ENCODE data around the gene NAT16. TPM values are rescaled to one million over a fixed set of nuclear protein-coding genes. Genes with fewer than 3 reads are reported as not detected.
A peak's percentile ranks its signal among the peaks of the same experiment; 100 is the strongest.

The NAT16 gene
- total and polyA plus RNA-seq, 9 of the 15 experiments (the other 6 are each of a cell fraction or from before 2014, with no cell fraction given) = 0.04 TPM; not detected in 8

- TF ChIP-seq, protein P1, sequence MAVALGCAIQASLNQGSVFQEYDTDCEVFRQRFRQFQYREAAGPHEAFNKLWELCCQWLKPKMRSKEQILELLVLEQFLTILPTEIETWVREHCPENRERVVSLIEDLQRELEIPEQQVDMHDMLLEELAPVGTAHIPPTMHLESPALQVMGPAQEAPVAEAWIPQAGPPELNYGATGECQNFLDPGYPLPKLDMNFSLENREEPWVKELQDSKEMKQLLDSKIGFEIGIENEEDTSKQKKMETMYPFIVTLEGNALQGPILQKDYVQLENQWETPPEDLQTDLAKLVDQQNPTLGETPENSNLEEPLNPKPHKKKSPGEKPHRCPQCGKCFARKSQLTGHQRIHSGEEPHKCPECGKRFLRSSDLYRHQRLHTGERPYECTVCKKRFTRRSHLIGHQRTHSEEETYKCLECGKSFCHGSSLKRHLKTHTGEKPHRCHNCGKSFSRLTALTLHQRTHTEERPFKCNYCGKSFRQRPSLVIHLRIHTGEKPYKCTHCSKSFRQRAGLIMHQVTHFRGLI (CRISPR knock-in tag; IDR thresholded peaks at IDR 0.05) = no peak
- no peak for TF ChIP-seq TEAD1 (CRISPR knock-in tag; IDR thresholded peaks at IDR 0.05)
- no peak for TF ChIP-seq NFRKB (IDR thresholded peaks at IDR 0.05; ENCODE audit: low read depth)
Measured at GRCh38 chr7:101137651-101138212, 42.4 kb downstream of the NAT16 start (continued).

- Histone ChIP-seq H4K20me1 (replicated peaks; ENCODE audit: control insufficient read depth, insufficient read depth, low read length) (no peaks in the 10 kb centered on the region), H3K4me2 (ENCODE audit: insufficient read depth, low read length) (no peak overlapping the region)
Measured at GRCh38 chr7:101134399-101134980, 45.6 kb downstream of the NAT16 start.

More at GRCh38 chr7:101134399-101134980, 45.6 kb downstream of the NAT16 start:
- TF ChIP-seq, protein P2, sequence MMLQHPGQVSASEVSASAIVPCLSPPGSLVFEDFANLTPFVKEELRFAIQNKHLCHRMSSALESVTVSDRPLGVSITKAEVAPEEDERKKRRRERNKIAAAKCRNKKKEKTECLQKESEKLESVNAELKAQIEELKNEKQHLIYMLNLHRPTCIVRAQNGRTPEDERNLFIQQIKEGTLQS (IDR thresholded peaks at IDR 0.05) = 0 out of 2 replicates have a peak, but pooled peaks have one; percentile 16
- TF ChIP-seq, protein P2 (CRISPR knock-in tag; conservative IDR thresholded peaks at IDR 0.05) = no peak
- peak; percentile 26; the same call in 1 of the 2 replicates for TF ChIP-seq ZNF384 (IDR thresholded peaks at IDR 0.05; ENCODE audit: low read depth, low read length)
- no peak for TF ChIP-seq ZNF584 (CRISPR knock-in tag; IDR thresholded peaks at IDR 0.05; ENCODE audit: low read depth)
- peak; percentile 85 for TF ChIP-seq SPI1 (IDR thresholded peaks at IDR 0.05; ENCODE audit: borderline replicate concordance, low read depth, low read length)
- TF ChIP-seq CREB1 (IDR thresholded peaks at IDR 0.05) = no peak
- TF ChIP-seq CREB1 (CRISPR knock-in tag; IDR thresholded peaks at IDR 0.05) = no peak
- Histone ChIP-seq H3K79me2 (ENCODE audit: control insufficient read depth, insufficient read depth, low read length) (no peaks in the 10 kb centered on the region), H3K9me3 (replicated peaks; ENCODE audit: control insufficient read depth, insufficient read depth, low read depth, low read length) (no peaks in the 10 kb centered on the region), H3K27ac (ENCODE audit: extremely low read depth, low read depth, low read length) (no peak overlapping the region), H3K36me3 (ENCODE audit: control insufficient read depth, insufficient read depth, low read length) (no peaks in the 10 kb centered on the region), H3K4me1 (replicated peaks in 1 of 2; ENCODE audit: control insufficient read depth in 2 of 2, insufficient read depth in 2 of 2, low read length in 2 of 2) (peaks cover 20 to 42% of the 10 kb centered on the region in 2 experiments), H3K9me1 (ENCODE audit: control insufficient read depth, insufficient read depth, low read length) (no peaks in the 10 kb centered on the region), H2AFZ (ENCODE audit: low read depth, low read length) (no peak overlapping the region), H3K27me3 (ENCODE audit: control insufficient read depth in 2 of 2, insufficient read depth in 2 of 2, low read length in 2 of 2) (no peaks in the 10 kb centered on the region), H3K4me3 (no peak overlapping the region), H3K9ac (ENCODE audit: insufficient read depth in 1 of 2, low read depth in 2 of 2, low read length in 2 of 2) (no peak overlapping the region)
- no TSS peak for BruUV-seq (replicated peaks)
- DNase-seq (ENCODE audit: extremely low read depth in 1 of 4, low spot score in 3 of 4) (no peak), FAIRE-seq (no peak), ATAC-seq (no peak)
- WGBS (ENCODE audit: insufficient coverage, low coverage, missing lambda C conversion rate) = 57% methylated on average over 4 of the region's 6 CpGs
- intact Hi-C loops (cut with micrococcal nuclease) = no loop called here
- ChIA-PET POLR2A (interaction anchor here (0.5 to 3.1 kb wide), 5 partner anchors 10 to 34 kb away, joined by 3 to 13 read pairs (median 3); partner anchors contain the start of gene AP1S1), CTCF (ENCODE audit: low intra/inter-chr PET ratio) (no interaction called here)
- in situ Hi-C loops (cut with MboI) = no loop called here
